Panc1 (cell line): ENCODE results near the gene TRIM33. TPM values are rescaled to one million over a fixed set of nuclear protein-coding genes. Genes with fewer than 3 reads are reported as not detected.

Experiments
- ATAC-seq: fragments of 200-7000 bp; cut with Tn5 transposase; 2 replicates; pipeline ENCODE4 v1.9.1; 2020; ENCODE audit warnings: mild to moderate bottlenecking, moderate library complexity
- BruUV-seq: library from RNA; stranded (reverse); fragments of 400-500 nt; replicated peaks from 2 replicates; lab custom pipeline; 2021; lab: Mats Ljungman, UMichigan
- CTCF ChIA-PET: fragments of 300-600 bp; sonication (Branson Sonifier 250); formaldehyde crosslinking; loops from one replicate; lab custom pipeline; 2022; ENCODE audit warnings: antibody characterized with exemption; lab: Charles Lee
- POLR2A ChIA-PET: fragments of 300-600 bp; sonication (Branson Sonifier 250); formaldehyde crosslinking; loops from one replicate; lab custom pipeline; 2022; ENCODE audit warnings: antibody characterized with exemption; lab: Charles Lee
- DNase-seq: peaks from one replicate; pipeline ENCODE4 v3.0.0-alpha.2; 2010; ENCODE audit warnings: low read depth, low spot score
- H3K27ac ChIP-seq: 2 replicates; pipeline ENCODE4 v1.5.1; 2011; ENCODE audit warnings: mild to moderate bottlenecking, low read length, inconsistent platforms
- H3K27me3 ChIP-seq: fragments of 200-500 bp; sonication (Bioruptor generic); 2 replicates; pipeline ENCODE4 v1.6.0; 2014; ENCODE audit warnings: low read length, inconsistent platforms; ENCODE audit not compliant: control insufficient read depth, insufficient read depth
- H3K36me3 ChIP-seq: fragments of 200-500 bp; sonication (Bioruptor generic); 2 replicates; pipeline ENCODE4 v1.5.1; 2014; ENCODE audit warnings: inconsistent platforms, mild to moderate bottlenecking, low read length, moderate library complexity; ENCODE audit not compliant: control insufficient read depth, insufficient read depth
- H3K4me1 ChIP-seq: 2 replicates; pipeline ENCODE4 v1.5.1; 2011; ENCODE audit warnings: inconsistent platforms, mild to moderate bottlenecking, low read length, moderate library complexity; ENCODE audit not compliant: control insufficient read depth, insufficient read depth
- H3K4me3 ChIP-seq, 2 experiments: 2 replicates each; pipeline ENCODE4 v1.5.1; 2011 to 2012; ENCODE audit warnings: low read depth in 2 of 2, low read length in 2 of 2, mild to moderate bottlenecking in 2 of 2, inconsistent platforms in 1 of 2, moderate library complexity in 1 of 2
- H3K9me3 ChIP-seq: fragments of 200-500 bp; sonication (Bioruptor generic); 2 replicates; pipeline ENCODE4 v1.5.1; 2014; ENCODE audit warnings: low read depth, mild to moderate bottlenecking, inconsistent platforms, low read length, moderate library complexity; ENCODE audit not compliant: control insufficient read depth, insufficient read depth
- CTCF ChIP-seq: fragments of 450-650 bp; IDR thresholded peaks from 2 replicates; pipeline ENCODE4 v1.5.1; 2017; ENCODE audit warnings: mild to moderate bottlenecking
- POLR2AphosphoS5 ChIP-seq: IDR thresholded peaks from 2 replicates; pipeline ENCODE4 v1.6.1; 2012; ENCODE audit warnings: mild to moderate bottlenecking, low read depth, low read length, moderate library complexity
- REST ChIP-seq, 2 experiments: IDR thresholded peaks; 2 replicates each; pipeline ENCODE4 v1.6.1; 2011 to 2012; ENCODE audit warnings: low read depth in 2 of 2, control low read depth in 1 of 2, low read length in 1 of 2, mild to moderate bottlenecking in 1 of 2, moderate library complexity in 1 of 2; ENCODE audit not compliant: insufficient read depth in 1 of 2
- SIN3A ChIP-seq: IDR thresholded peaks from 2 replicates; pipeline ENCODE4 v1.6.1; 2012; ENCODE audit warnings: low read depth, mild to moderate bottlenecking, low read length, moderate library complexity, borderline replicate concordance; ENCODE audit not compliant: insufficient read depth
- TCF7L2 ChIP-seq: IDR thresholded peaks from 2 replicates; pipeline ENCODE4 v1.6.1; 2011; ENCODE audit warnings: mild to moderate bottlenecking, low read depth, low read length, inconsistent platforms
- in situ Hi-C: cut with HindIII; loops from 2 replicates; pipeline ENCODE4 v1.10.0; 2016; ENCODE audit warnings: low sequenced_read_pairs, low pct_unique_long_range_greater_than_20kb
- intact Hi-C: fragments of 100-400 bp; cut with micrococcal nuclease; formaldehyde crosslinking; loops from one replicate; pipeline ENCODE4 v1.10.0; 2022; ENCODE audit not compliant: unreplicated experiment
- total RNA-seq: library from RNA; stranded (reverse); gene quantifications from one replicate; pipeline ENCODE4 v1.2.1, GENCODE V29; 2021; ENCODE audit not compliant: unreplicated experiment

Gene TRIM33
- total RNA-seq, 1 experiment from 2014 or later = 22.2 TPM

- ATAC-seq (no peak), DNase-seq (no peak)
- ChIA-PET POLR2A (no interaction called here), CTCF (no interaction called here)
- Histone ChIP-seq H3K9me3 (no peaks in the 10 kb centered on the region), H3K27me3 (no peaks in the 10 kb centered on the region), H3K4me3 (no peak overlapping the region), H3K36me3 (no peaks in the 10 kb centered on the region), H3K27ac (no peak overlapping the region), H3K4me1 (no peaks in the 10 kb centered on the region)
- in situ Hi-C loops (no loop called here), intact Hi-C loops (no loop called here)
- BruUV-seq = no TSS peak
- no peak for TF ChIP-seq TCF7L2
- no peak for TF ChIP-seq SIN3A
- TF ChIP-seq POLR2AphosphoS5 = no peak
- TF ChIP-seq REST (IDR thresholded peaks at IDR 0.05; ENCODE audit: insufficient read depth in 1 of 2, low read depth in 2 of 2, low read length in 1 of 2) = no peak
- no peak for TF ChIP-seq CTCF
Observed at GRCh38 chr1:114530224-114530623, 19.2 kb upstream of the TRIM33 start.

- no peaks in the 10 kb centered on the region for H3K36me3 ChIP-seq
- no peak for DNase-seq
Observed at GRCh38 chr1:114524944-114525343, 13.9 kb upstream of the TRIM33 start.

More at GRCh38 chr1:114524944-114525343, 13.9 kb upstream of the TRIM33 start:
- intact Hi-C loops = no loop called here
- BruUV-seq = no TSS peak
- Histone ChIP-seq H3K9me3 (no peaks in the 10 kb centered on the region), H3K27me3 (no peaks in the 10 kb centered on the region; the same call in 1 of the 2 replicates), H3K4me3 (no peak overlapping the region), H3K4me1 (no peaks in the 10 kb centered on the region), H3K27ac (no peak overlapping the region)
- TF ChIP-seq REST (IDR thresholded peaks at IDR 0.05; ENCODE audit: insufficient read depth in 1 of 2, low read depth in 2 of 2, low read length in 1 of 2) (no peak), CTCF (no peak), SIN3A (no peak), POLR2AphosphoS5 (no peak), TCF7L2 (no peak)
- CTCF ChIA-PET = no interaction called here
- POLR2A ChIA-PET = no interaction called here
- in situ Hi-C loops = no loop called here
- ATAC-seq = no peak
